Measurements from ENCODE around the gene ZNF35. TPM values are rescaled to one million over a fixed set of nuclear protein-coding genes. Genes with fewer than 3 reads are reported as not detected.

The ZNF35 gene
- 6.3 TPM for polyA plus RNA-seq (2012; ENCODE audit: missing spikeins)

GRCh38 chr3:44648564-44649229 is at the start of gene ZNF35:
ZNF35 (plus strand) TSS chr3:44648732; CDS start chr3:44651068, 2,336 bp downstream.
- peak; percentile 90 for TF ChIP-seq POLR2A (IDR thresholded peaks at IDR 0.05; ENCODE audit: low read depth, low read length)
- TF ChIP-seq TAF1 (IDR thresholded peaks at IDR 0.05; ENCODE audit: borderline replicate concordance, low read depth, low read length) = peak; percentile 97
- TF ChIP-seq POLR2AphosphoS5 (IDR thresholded peaks at IDR 0.05; ENCODE audit: low read depth, low read length) = peak; percentile 90
- FAIRE-seq = peak; percentile 95
- peak; percentile 68 for DNase-seq (ENCODE audit: insufficient read length)

GRCh38 chr3:44601749-44602148 is 46.8 kb upstream of the ZNF35 start:
- TF ChIP-seq POLR2A (IDR thresholded peaks at IDR 0.05; ENCODE audit: low read depth, low read length) = no peak
- no peak for TF ChIP-seq POLR2AphosphoS5 (IDR thresholded peaks at IDR 0.05; ENCODE audit: low read depth, low read length)
- no peak for TF ChIP-seq TAF1 (IDR thresholded peaks at IDR 0.05; ENCODE audit: borderline replicate concordance, low read depth, low read length)
- FAIRE-seq (no peak), DNase-seq (ENCODE audit: insufficient read length) (no peak)

- DNase-seq (ENCODE audit: insufficient read length) = no peak
- no peak for FAIRE-seq
- no peak for TF ChIP-seq POLR2AphosphoS5 (IDR thresholded peaks at IDR 0.05; ENCODE audit: low read depth, low read length)
- TF ChIP-seq POLR2A (IDR thresholded peaks at IDR 0.05; ENCODE audit: low read depth, low read length) = no peak
- no peak for TF ChIP-seq TAF1 (IDR thresholded peaks at IDR 0.05; ENCODE audit: borderline replicate concordance, low read depth, low read length)
These were observed 35.9 kb upstream of the ZNF35 start for GRCh38 chr3:44612678-44613077.

GRCh38 chr3:44624749-44625480 is 23.6 kb upstream of the ZNF35 start, which contains the start of gene ZNF197:
ZNF197 (plus strand) TSS chr3:44625036; CDS start chr3:44629155, 4,119 bp downstream.
- peak; percentile 46 for DNase-seq (ENCODE audit: insufficient read length)
- TF ChIP-seq POLR2A (IDR thresholded peaks at IDR 0.05; ENCODE audit: low read depth, low read length) (peak; percentile 82), TAF1 (IDR thresholded peaks at IDR 0.05; ENCODE audit: borderline replicate concordance, low read depth, low read length) (peak; percentile 88), POLR2AphosphoS5 (IDR thresholded peaks at IDR 0.05; ENCODE audit: low read depth, low read length) (peak; percentile 82)
- peak; percentile 96 for FAIRE-seq

GRCh38 chr3:44628716-44629115 is 19.8 kb upstream of the ZNF35 start:
- no peak for FAIRE-seq
- no peak for DNase-seq (ENCODE audit: insufficient read length)
- TF ChIP-seq POLR2A (IDR thresholded peaks at IDR 0.05; ENCODE audit: low read depth, low read length) (no peak), POLR2AphosphoS5 (IDR thresholded peaks at IDR 0.05; ENCODE audit: low read depth, low read length) (no peak), TAF1 (IDR thresholded peaks at IDR 0.05; ENCODE audit: borderline replicate concordance, low read depth, low read length) (no peak)

- TF ChIP-seq POLR2AphosphoS5 (IDR thresholded peaks at IDR 0.05; ENCODE audit: low read depth, low read length) (no peak), POLR2A (IDR thresholded peaks at IDR 0.05; ENCODE audit: low read depth, low read length) (no peak), TAF1 (IDR thresholded peaks at IDR 0.05; ENCODE audit: borderline replicate concordance, low read depth, low read length) (no peak)
- DNase-seq (ENCODE audit: insufficient read length) (no peak), FAIRE-seq (no peak)
These were observed 16.3 kb upstream of the ZNF35 start for GRCh38 chr3:44632193-44632592.

- no peak for FAIRE-seq
- TF ChIP-seq TAF1 (IDR thresholded peaks at IDR 0.05; ENCODE audit: borderline replicate concordance, low read depth, low read length) = no peak
- TF ChIP-seq POLR2A (IDR thresholded peaks at IDR 0.05; ENCODE audit: low read depth, low read length) = no peak
- no peak for TF ChIP-seq POLR2AphosphoS5 (IDR thresholded peaks at IDR 0.05; ENCODE audit: low read depth, low read length)
- DNase-seq (ENCODE audit: insufficient read length) = no peak
These were observed 6.2 kb upstream of the ZNF35 start for GRCh38 chr3:44642337-44642736.

- DNase-seq (ENCODE audit: insufficient read length) (no peak), FAIRE-seq (no peak)
- TF ChIP-seq POLR2A (IDR thresholded peaks at IDR 0.05; ENCODE audit: low read depth, low read length) (no peak), POLR2AphosphoS5 (IDR thresholded peaks at IDR 0.05; ENCODE audit: low read depth, low read length) (no peak), TAF1 (IDR thresholded peaks at IDR 0.05; ENCODE audit: borderline replicate concordance, low read depth, low read length) (no peak)
These were observed 5.5 kb upstream of the ZNF35 start for GRCh38 chr3:44643024-44643423.

GRCh38 chr3:44647771-44648170 is 761 bp upstream of the ZNF35 start:
- TF ChIP-seq POLR2AphosphoS5 (IDR thresholded peaks at IDR 0.05; ENCODE audit: low read depth, low read length) (no peak), POLR2A (IDR thresholded peaks at IDR 0.05; ENCODE audit: low read depth, low read length) (no peak)
- no peak for DNase-seq (ENCODE audit: insufficient read length)

GRCh38 chr3:44649709-44650108 is 1.2 kb downstream of the ZNF35 start:
- DNase-seq (ENCODE audit: insufficient read length) (no peak), FAIRE-seq (no peak)
- no peak for TF ChIP-seq POLR2AphosphoS5 (IDR thresholded peaks at IDR 0.05; ENCODE audit: low read depth, low read length)
- TF ChIP-seq POLR2A (IDR thresholded peaks at IDR 0.05; ENCODE audit: low read depth, low read length) = no peak
- TF ChIP-seq TAF1 (IDR thresholded peaks at IDR 0.05; ENCODE audit: borderline replicate concordance, low read depth, low read length) = no peak

More at GRCh38 chr3:44647771-44648170, 761 bp upstream of the ZNF35 start:
- no peak for FAIRE-seq

- TF ChIP-seq TAF1 (IDR thresholded peaks at IDR 0.05; ENCODE audit: borderline replicate concordance, low read depth, low read length) = no peak
- no peak for TF ChIP-seq POLR2A (IDR thresholded peaks at IDR 0.05; ENCODE audit: low read depth, low read length)
- no peak for TF ChIP-seq POLR2AphosphoS5 (IDR thresholded peaks at IDR 0.05; ENCODE audit: low read depth, low read length)
- DNase-seq (ENCODE audit: insufficient read length) (no peak), FAIRE-seq (no peak)
These were observed 5.5 kb downstream of the ZNF35 start for GRCh38 chr3:44654039-44654438.

GRCh38 chr3:44659015-44659414 is 10.5 kb downstream of the ZNF35 start:
- no peak for DNase-seq (ENCODE audit: insufficient read length)
- FAIRE-seq = no peak
- TF ChIP-seq POLR2A (IDR thresholded peaks at IDR 0.05; ENCODE audit: low read depth, low read length) (no peak), POLR2AphosphoS5 (IDR thresholded peaks at IDR 0.05; ENCODE audit: low read depth, low read length) (no peak), TAF1 (IDR thresholded peaks at IDR 0.05; ENCODE audit: borderline replicate concordance, low read depth, low read length) (no peak)
